Skeletal muscle cell (primary cell): ENCODE data around the gene VAT1.
A peak's percentile ranks its signal among the peaks of the same experiment; 100 is the strongest.
"Not testable (repeated sequence)": the region's sequence is repeated elsewhere in the genome, so short reads cannot be mapped to it uniquely, and the experiment has no call there.

Experiments
- DNase-seq: peaks from one replicate; pipeline ENCODE4 v3.0.0-alpha.2; 2010; ENCODE audit warnings: low read depth
- H3K4me3 ChIP-seq: 2 replicates; pipeline ENCODE4 v1.5.1; 2011; ENCODE audit warnings: low read depth, mild to moderate bottlenecking, control low read depth, low read length, moderate library complexity

The VAT1 gene

GRCh38 chr17:43021741-43022512, at the start of gene VAT1:
Gene VAT1, minus strand, starts transcription at chr17:43022385. Its CDS starts 63 bp downstream, at chr17:43022322.
- DNase-seq = peak; percentile 30

GRCh38 chr17:43070872-43071271, 48.7 kb upstream of the VAT1 start:
- DNase-seq = no peak
- H3K4me3 ChIP-seq = no peak overlapping the region

More at GRCh38 chr17:43021741-43022512, at the start of gene VAT1:
- peak within 1 kb of the TSS; percentile 96 for H3K4me3 ChIP-seq

GRCh38 chr17:43070257-43070656, 48.1 kb upstream of the VAT1 start:
- no peak overlapping the region for H3K4me3 ChIP-seq
- DNase-seq = no peak

- no peak for DNase-seq
- H3K4me3 ChIP-seq = no peak overlapping the region
Observed at GRCh38 chr17:43069368-43069898, 47.2 kb upstream of the VAT1 start.

- DNase-seq = no peak
- no peak overlapping the region for H3K4me3 ChIP-seq
Observed at GRCh38 chr17:43068570-43069367, 46.6 kb upstream of the VAT1 start.

- DNase-seq = no peak
Observed at GRCh38 chr17:43062984-43063638, 40.9 kb upstream of the VAT1 start.

GRCh38 chr17:43056051-43056450, 33.9 kb upstream of the VAT1 start:
- DNase-seq = no peak

More at GRCh38 chr17:43062984-43063638, 40.9 kb upstream of the VAT1 start:
- H3K4me3 ChIP-seq = no peak overlapping the region

GRCh38 chr17:43053008-43053407, 30.8 kb upstream of the VAT1 start:
- not testable (repeated sequence) for DNase-seq, H3K4me3 ChIP-seq

More at GRCh38 chr17:43056051-43056450, 33.9 kb upstream of the VAT1 start:
- H3K4me3 ChIP-seq = no peak overlapping the region

- no peak for DNase-seq
- H3K4me3 ChIP-seq = no peak overlapping the region
Observed at GRCh38 chr17:43051969-43052368, 29.8 kb upstream of the VAT1 start.

GRCh38 chr17:43044024-43044423, 21.8 kb upstream of the VAT1 start:
- no peak overlapping the region for H3K4me3 ChIP-seq
- no peak for DNase-seq

- no peak overlapping the region for H3K4me3 ChIP-seq
- no peak for DNase-seq
Observed at GRCh38 chr17:43043307-43043706, 21.1 kb upstream of the VAT1 start.

GRCh38 chr17:43042025-43042628, 19.9 kb upstream of the VAT1 start:
- H3K4me3 ChIP-seq = no peak overlapping the region
- no peak for DNase-seq

GRCh38 chr17:43040655-43041054, 18.5 kb upstream of the VAT1 start:
- H3K4me3 ChIP-seq = no peak overlapping the region
- DNase-seq = no peak

- DNase-seq = no peak
- H3K4me3 ChIP-seq = no peak overlapping the region
Observed at GRCh38 chr17:43039646-43040045, 17.5 kb upstream of the VAT1 start.

- no peak overlapping the region for H3K4me3 ChIP-seq
- no peak for DNase-seq
Observed at GRCh38 chr17:43034894-43035293, 12.7 kb upstream of the VAT1 start.

- no peak overlapping the region for H3K4me3 ChIP-seq
- no peak for DNase-seq
Observed at GRCh38 chr17:43033948-43034881, 12.0 kb upstream of the VAT1 start.

GRCh38 chr17:43031666-43032065, 9.5 kb upstream of the VAT1 start:
- no peak for DNase-seq
- no peak overlapping the region for H3K4me3 ChIP-seq

GRCh38 chr17:43030137-43030767, 8.1 kb upstream of the VAT1 start:
- H3K4me3 ChIP-seq = no peak overlapping the region

More at GRCh38 chr17:43030137-43030767, 8.1 kb upstream of the VAT1 start:
- no peak for DNase-seq
